Upper lobe of right lung (tissue), 1 donor: ENCODE data around the gene ZDHHC11. TPM values are rescaled to one million over a fixed set of nuclear protein-coding genes. Genes with fewer than 3 reads are reported as not detected.
"Not testable (repeated sequence)": the region's sequence is repeated elsewhere in the genome, so short reads cannot be mapped to it uniquely, and the experiment has no call there.

Source experiments
- ATAC-seq: fragments of 200-7000 bp; cut with Tn5 transposase; one replicate; pipeline ENCODE4 v1.9.1; 2020; ENCODE audit warnings: mild to moderate bottlenecking, moderate library complexity
- DNase-seq: peaks from one replicate; pipeline ENCODE4 v3.0.0-alpha.2; 2020
- H3K27ac ChIP-seq: fragments of 200-600 bp; one replicate; pipeline ENCODE4 v1.8.0; 2022
- H3K27me3 ChIP-seq: fragments of 200-600 bp; one replicate; pipeline ENCODE4 v1.8.0; 2022; ENCODE audit warnings: mild to moderate bottlenecking
- H3K36me3 ChIP-seq: fragments of 200-600 bp; one replicate; pipeline ENCODE4 v1.8.0; 2022
- H3K4me1 ChIP-seq: fragments of 200-600 bp; one replicate; pipeline ENCODE4 v1.8.0; 2022
- H3K4me3 ChIP-seq: fragments of 200-600 bp; one replicate; pipeline ENCODE4 v1.8.0; 2022; ENCODE audit warnings: mild to moderate bottlenecking
- H3K9me3 ChIP-seq: fragments of 200-600 bp; one replicate; pipeline ENCODE4 v1.8.0; 2022
- intact Hi-C: fragments of 100-400 bp; cut with DNase I; formaldehyde crosslinking; loops from one replicate; pipeline ENCODE4 v1.11.0; 2022
- total RNA-seq: library from RNA; stranded (reverse); fragmentation: NEBNext Ultra II Directional; extraction: Animal tissue kit (Norgen Biotek cat#: 25700); gene quantifications from one replicate; pipeline ENCODE4 v1.2.1, GENCODE V29; 2021
- TF ChIP-seq, protein P1 (sequence below): fragments of 200-600 bp; IDR thresholded peaks from one replicate; pipeline ENCODE4 v1.8.0; 2022; ENCODE audit warnings: antibody characterized with exemption
- donor health status: DM: no; HTN: yes; CAD: no; lungs with severe emphysema.

Gene ZDHHC11
- total RNA-seq, 1 donor from 2014 or later: 12.6 TPM

DNA sequence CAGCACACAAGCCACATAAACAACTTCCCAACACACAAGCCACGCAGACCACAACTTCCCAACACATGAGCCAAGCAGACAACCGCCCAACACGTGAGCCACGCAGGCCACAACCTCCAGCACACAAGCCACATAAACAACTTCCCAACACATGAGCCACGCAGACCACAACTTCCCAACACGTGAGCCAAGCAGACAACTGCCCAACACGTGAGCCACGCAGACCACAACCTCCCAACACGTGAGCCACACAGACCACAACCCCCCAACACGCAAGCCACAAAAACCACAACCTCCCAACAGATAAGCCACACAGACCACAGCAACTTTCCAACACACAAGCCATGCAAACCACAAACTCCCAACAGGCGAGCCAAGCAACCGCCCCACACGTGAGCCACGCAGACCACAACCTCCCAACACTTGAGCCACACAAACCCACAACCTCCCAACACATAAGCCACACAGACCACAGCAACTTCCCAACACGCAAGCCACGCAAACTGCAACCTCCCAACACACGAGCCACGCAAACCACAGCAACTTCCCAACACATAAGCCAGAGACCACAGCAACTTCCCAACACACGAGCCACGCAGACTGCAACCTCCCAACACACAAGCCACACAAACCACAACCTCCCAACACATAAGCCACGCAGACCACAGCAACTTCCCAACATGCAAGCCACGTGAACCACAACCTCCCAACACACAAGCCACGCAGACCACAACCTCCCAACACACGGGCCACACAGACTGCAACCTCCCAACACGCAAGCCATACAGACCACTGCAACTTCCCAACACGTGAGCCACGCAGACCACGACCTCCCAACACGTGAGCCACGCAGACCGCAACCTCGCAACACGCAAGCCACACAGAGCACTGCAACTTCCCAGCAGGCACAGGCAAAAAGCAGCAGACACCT is 31.7 kb upstream of the ZDHHC11 start:
- Histone ChIP-seq H3K36me3 (peaks cover 73% of the 10 kb centered on the region), H3K4me3 (no peak overlapping the region), H3K4me1 (no peaks in the 10 kb centered on the region), H3K27me3 (no peaks in the 10 kb centered on the region), H3K9me3 (no peaks in the 10 kb centered on the region), H3K27ac (no peak overlapping the region)
- no peak for ATAC-seq
- intact Hi-C loops: no loop called here
- TF ChIP-seq, protein P1, sequence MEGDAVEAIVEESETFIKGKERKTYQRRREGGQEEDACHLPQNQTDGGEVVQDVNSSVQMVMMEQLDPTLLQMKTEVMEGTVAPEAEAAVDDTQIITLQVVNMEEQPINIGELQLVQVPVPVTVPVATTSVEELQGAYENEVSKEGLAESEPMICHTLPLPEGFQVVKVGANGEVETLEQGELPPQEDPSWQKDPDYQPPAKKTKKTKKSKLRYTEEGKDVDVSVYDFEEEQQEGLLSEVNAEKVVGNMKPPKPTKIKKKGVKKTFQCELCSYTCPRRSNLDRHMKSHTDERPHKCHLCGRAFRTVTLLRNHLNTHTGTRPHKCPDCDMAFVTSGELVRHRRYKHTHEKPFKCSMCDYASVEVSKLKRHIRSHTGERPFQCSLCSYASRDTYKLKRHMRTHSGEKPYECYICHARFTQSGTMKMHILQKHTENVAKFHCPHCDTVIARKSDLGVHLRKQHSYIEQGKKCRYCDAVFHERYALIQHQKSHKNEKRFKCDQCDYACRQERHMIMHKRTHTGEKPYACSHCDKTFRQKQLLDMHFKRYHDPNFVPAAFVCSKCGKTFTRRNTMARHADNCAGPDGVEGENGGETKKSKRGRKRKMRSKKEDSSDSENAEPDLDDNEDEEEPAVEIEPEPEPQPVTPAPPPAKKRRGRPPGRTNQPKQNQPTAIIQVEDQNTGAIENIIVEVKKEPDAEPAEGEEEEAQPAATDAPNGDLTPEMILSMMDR: no peak
- DNase-seq: no peak

DNA sequence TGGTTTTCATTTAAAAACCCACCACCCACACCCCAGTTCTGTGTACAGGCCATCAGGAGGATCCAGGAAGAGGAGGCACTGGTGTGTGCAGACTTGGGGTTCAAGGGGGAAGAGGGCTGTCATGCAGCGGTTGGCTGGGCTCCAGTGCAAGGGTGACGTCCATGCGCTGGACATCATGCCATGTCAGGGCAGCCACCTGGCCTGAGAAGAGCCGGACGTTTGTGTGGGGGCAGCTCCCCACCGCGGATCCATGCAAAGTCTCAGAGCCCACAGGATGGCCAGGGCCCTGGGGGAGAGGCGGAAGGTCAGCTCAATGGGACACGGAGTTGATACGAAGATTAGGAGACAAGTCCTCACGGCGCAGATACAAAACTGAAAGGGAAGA is 30.8 kb upstream of the ZDHHC11 start:
- DNase-seq: no peak
- Histone ChIP-seq H3K27me3 (no peaks in the 10 kb centered on the region), H3K36me3 (peaks cover 73% of the 10 kb centered on the region)

DNA sequence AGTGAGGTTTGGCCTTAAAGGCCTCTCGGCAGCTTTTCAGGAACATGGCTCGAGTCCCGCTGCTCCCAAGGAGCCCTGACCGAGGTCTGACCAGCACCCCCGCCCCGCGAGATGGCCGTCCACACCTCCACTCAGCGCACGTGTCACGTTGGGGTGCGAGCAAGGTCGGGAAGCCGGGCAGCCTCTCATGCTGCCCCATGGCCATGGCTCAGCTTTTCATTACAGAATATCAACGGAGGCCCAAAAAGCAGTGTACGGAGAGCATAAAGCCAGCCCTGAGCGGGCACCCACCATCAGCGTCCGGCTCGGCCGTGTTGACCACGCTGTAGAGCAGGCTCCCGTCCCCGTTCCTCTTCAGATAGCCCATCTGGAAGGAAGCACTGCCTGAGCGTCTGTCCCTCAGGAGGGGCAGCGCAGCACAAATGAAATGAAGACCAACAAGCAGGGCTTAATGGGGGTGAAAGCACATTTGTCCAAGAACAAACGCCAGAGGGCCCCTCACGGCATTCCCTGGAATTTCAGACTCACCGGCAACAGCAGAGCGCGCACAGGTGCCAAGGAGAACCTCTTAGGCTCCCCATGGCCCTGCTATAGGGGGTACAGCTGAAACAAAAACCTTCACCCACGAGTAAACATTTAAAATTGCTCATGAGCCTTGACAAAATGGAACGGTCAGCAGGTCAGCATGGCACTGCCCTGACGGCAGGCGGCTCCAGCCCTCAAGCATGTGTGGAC is 30.2 kb upstream of the ZDHHC11 start:
- TF ChIP-seq, protein P1: no peak
- ATAC-seq (no peak), DNase-seq (no peak)
- H3K4me3 ChIP-seq: no peak overlapping the region
- no peaks in the 10 kb centered on the region for H3K4me1 ChIP-seq
- no peaks in the 10 kb centered on the region for H3K27me3 ChIP-seq
- intact Hi-C loops: no loop called here
- H3K27ac ChIP-seq: no peak overlapping the region
- no peaks in the 10 kb centered on the region for H3K9me3 ChIP-seq
- H3K36me3 ChIP-seq: peaks cover 73% of the 10 kb centered on the region

More for the DNA sequence above, 30.8 kb upstream of the ZDHHC11 start:
- no peak for ATAC-seq
- Histone ChIP-seq H3K27ac (no peak overlapping the region), H3K9me3 (no peaks in the 10 kb centered on the region), H3K4me1 (no peaks in the 10 kb centered on the region), H3K4me3 (no peak overlapping the region)
- intact Hi-C loops: no loop called here
- TF ChIP-seq, protein P1: no peak

DNA sequence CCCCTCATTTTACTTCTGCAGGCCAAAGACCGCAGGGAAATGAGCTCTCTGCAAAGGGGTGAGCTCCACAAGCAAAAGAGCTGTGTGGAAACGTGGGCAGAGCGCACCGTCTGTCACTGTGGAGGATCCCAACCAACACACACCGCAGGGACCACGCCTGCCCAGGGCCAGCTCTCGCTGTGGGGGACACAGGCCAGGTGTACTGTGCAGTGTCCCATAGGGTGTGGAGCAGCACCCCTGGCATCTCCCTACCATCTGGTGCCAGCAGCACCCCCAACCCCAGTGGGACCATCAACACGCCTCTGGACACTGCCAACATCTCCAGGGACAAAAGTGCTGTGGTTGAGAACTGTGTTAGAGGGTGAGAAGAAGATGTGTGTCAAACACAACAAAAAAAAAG is 27.9 kb upstream of the ZDHHC11 start:
- DNase-seq, H3K4me1 ChIP-seq, intact Hi-C loops, H3K9me3 ChIP-seq, H3K27ac ChIP-seq, H3K27me3 ChIP-seq, ATAC-seq, H3K4me3 ChIP-seq: not testable (repeated sequence)
- H3K36me3 ChIP-seq: peaks cover 73% of the 10 kb centered on the region

DNA sequence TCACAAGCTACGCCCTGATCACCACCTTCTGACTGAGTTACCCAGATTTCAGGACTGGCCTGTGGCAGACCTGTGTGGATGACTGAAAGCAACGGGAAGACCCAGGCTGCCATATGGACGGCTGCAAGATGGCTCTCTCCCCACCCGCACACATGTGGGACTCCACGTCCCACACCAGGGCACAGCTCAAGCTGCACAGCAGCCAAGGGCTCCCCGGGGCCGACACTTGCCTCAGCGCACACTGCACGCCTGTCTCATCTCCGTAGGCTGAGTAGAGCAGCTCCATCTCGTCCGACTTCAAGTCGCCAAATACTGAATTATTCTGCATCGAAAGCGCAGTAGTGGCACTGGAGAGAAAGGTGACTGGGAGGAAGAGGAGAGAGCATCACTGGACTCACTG is 27.3 kb upstream of the ZDHHC11 start:
- DNase-seq: no peak
- Histone ChIP-seq H3K27me3 (no peaks in the 10 kb centered on the region), H3K9me3 (no peaks in the 10 kb centered on the region), H3K36me3 (peaks cover 72% of the 10 kb centered on the region), H3K4me3 (no peak overlapping the region), H3K4me1 (no peaks in the 10 kb centered on the region), H3K27ac (no peak overlapping the region)
- TF ChIP-seq, protein P1: no peak
- intact Hi-C loops: no loop called here
- ATAC-seq: no peak
